Tibial artery (tissue), 4 donors: ENCODE data around the gene CCDC127.
"Not testable (repeated sequence)": the region's sequence is repeated elsewhere in the genome, so short reads cannot be mapped to it uniquely, and the experiment has no call there.

ENCODE experiments used
- DNase-seq, 2 donors: peaks; one replicate each; pipeline ENCODE4 v3.0.0-alpha.2; 2019
- H3K27ac ChIP-seq, 2 donors: fragments of 200-600 bp; sonication (generic) in 1 of 2; 1 replicate in 1 of 2; 2 replicates in 1 of 2; pipeline ENCODE4 v1.5.1; 2018 to 2019; ENCODE audit warnings: mild to moderate bottlenecking in 1 of 2
- H3K27me3 ChIP-seq, 2 donors: fragments of 200-600 bp; sonication (generic) in 1 of 2; one replicate each; pipeline versions ENCODE4 v1.5.1 to v1.6.0; 2016 to 2019
- H3K36me3 ChIP-seq, 3 donors: fragments of 200-600 bp; sonication (generic) in 2 of 3; one replicate each; pipeline ENCODE4 v1.5.1; 2016 to 2019; ENCODE audit warnings: mild to moderate bottlenecking in 2 of 3
- H3K4me1 ChIP-seq, 4 donors: fragments of 200-600 bp; sonication (generic) in 2 of 4; 1 replicate in 3 of 4; 2 replicates in 1 of 4; pipeline ENCODE4 v1.5.1; 2016 to 2019
- H3K4me3 ChIP-seq, 2 donors: fragments of 200-600 bp; sonication (generic) in 1 of 2; 1 replicate in 1 of 2; 2 replicates in 1 of 2; pipeline ENCODE4 v1.5.1; 2018 to 2019; ENCODE audit warnings: mild to moderate bottlenecking in 2 of 2
- H3K9me3 ChIP-seq, 3 donors: fragments of 200-600 bp; sonication (generic) in 1 of 3; one replicate each; pipeline ENCODE4 v1.5.1; 2016 to 2019
- CTCF ChIP-seq, 2 experiments: fragments of 200-600 bp in 1 of 2; fragments of 450-650 bp in 1 of 2; IDR thresholded peaks; one replicate each; pipeline ENCODE4 v1.5.1; 2017 to 2019; ENCODE audit warnings: antibody characterized with exemption in 2 of 2, mild to moderate bottlenecking in 1 of 2, moderate library complexity in 1 of 2
- intact Hi-C: fragments of 100-400 bp; cut with DNase I; formaldehyde crosslinking; loops from one replicate; pipeline ENCODE4 v1.15.0; 2023; ENCODE audit warnings: low total_unique reads

Gene CCDC127

GRCh38 chr5:217494-218456, at the start of gene CCDC127, which contains the start of gene SDHA:
TSS of gene CCDC127 (minus strand) at chr5:218153. CDS start at chr5:216849, 1,304 bp downstream.
TSS of gene SDHA (plus strand) at chr5:218320. CDS start at chr5:218356, 36 bp downstream.
- H3K27ac ChIP-seq, result peak within 1 kb of the TSS; percentile 78 to 86
- DNase-seq, result peak; percentile 95 to 98
- H3K9me3 ChIP-seq, H3K27me3 ChIP-seq: not testable (repeated sequence)
- peak within 1 kb of the TSS; percentile 73 to 95 for H3K4me3 ChIP-seq
- peaks cover 0 to 47% (median 18%) of the 10 kb centered on the region in 4 donors for H3K4me1 ChIP-seq
- peaks cover 0 to 13% (median 6%) of the 10 kb centered on the region in 3 donors for H3K36me3 ChIP-seq
- intact Hi-C loops, result loop anchor here (2.0 to 5.0 kb wide), 2 partner anchors 29 to 55 kb away; partner anchors contain the start of gene PDCD6
- peak; percentile 7 to 18 for TF ChIP-seq CTCF (IDR thresholded peaks at IDR 0.05)

- no peak overlapping the region for H3K27ac ChIP-seq
- H3K36me3 ChIP-seq, result peaks cover 8 to 20% (median 11%) of the 10 kb centered on the region in 3 donors
- H3K27me3 ChIP-seq, result no peaks in the 10 kb centered on the region
- TF ChIP-seq CTCF (IDR thresholded peaks at IDR 0.05), result no peak
- H3K9me3 ChIP-seq, result no peaks in the 10 kb centered on the region
- H3K4me1 ChIP-seq, result peaks cover 0 to 31% (median 10%) of the 10 kb centered on the region in 4 donors
- DNase-seq, result no peak
- no peak overlapping the region for H3K4me3 ChIP-seq
- intact Hi-C loops, result no loop called here
Measured at GRCh38 chr5:267716-268115, 49.8 kb upstream of the CCDC127 start.

GRCh38 chr5:266311-267026, 48.5 kb upstream of the CCDC127 start:
- H3K4me3 ChIP-seq, H3K9me3 ChIP-seq, intact Hi-C loops, H3K27me3 ChIP-seq, DNase-seq, H3K27ac ChIP-seq: not testable (repeated sequence)
- peaks cover 0 to 30% (median 8%) of the 10 kb centered on the region in 4 donors for H3K4me1 ChIP-seq
- peaks cover 8 to 21% (median 12%) of the 10 kb centered on the region in 3 donors for H3K36me3 ChIP-seq

GRCh38 chr5:264338-264737, 46.4 kb upstream of the CCDC127 start:
- Histone ChIP-seq H3K4me3 (no peak overlapping the region), H3K36me3 (peaks cover 8 to 25% (median 16%) of the 10 kb centered on the region in 3 donors), H3K27me3 (no peaks in the 10 kb centered on the region), H3K9me3 (no peaks in the 10 kb centered on the region), H3K27ac (peak overlapping the region in 1 of 2 donors; percentile 62), H3K4me1 (peaks cover 0 to 24% (median 4%) of the 10 kb centered on the region in 4 donors)
- intact Hi-C loops, result loop anchor here (5.0 kb wide), 1 partner anchor 1303 kb away; no protein-coding TSS in a partner anchor
- DNase-seq, result no peak
- TF ChIP-seq CTCF (IDR thresholded peaks at IDR 0.05), result no peak

- not testable (repeated sequence) for DNase-seq, H3K9me3 ChIP-seq, H3K4me3 ChIP-seq, H3K27me3 ChIP-seq
- peaks cover 0 to 24% (median 4%) of the 10 kb centered on the region in 4 donors for H3K4me1 ChIP-seq
- peaks cover 8 to 33% (median 19%) of the 10 kb centered on the region in 3 donors for H3K36me3 ChIP-seq
- intact Hi-C loops, result loop anchor here (5.0 kb wide), 1 partner anchor 1304 kb away; no protein-coding TSS in a partner anchor
- peak overlapping the region in 1 of 2 donors; percentile 62 for H3K27ac ChIP-seq
Measured at GRCh38 chr5:263275-263974, 45.5 kb upstream of the CCDC127 start.

GRCh38 chr5:257148-257547, 39.2 kb upstream of the CCDC127 start:
- H3K36me3 ChIP-seq, result peaks cover 31 to 70% (median 54%) of the 10 kb centered on the region in 3 donors
- no peaks in the 10 kb centered on the region for H3K27me3 ChIP-seq

GRCh38 chr5:256347-256746, 38.4 kb upstream of the CCDC127 start:
- not testable (repeated sequence) for H3K27ac ChIP-seq, H3K9me3 ChIP-seq
- peaks cover 37 to 77% (median 59%) of the 10 kb centered on the region in 3 donors for H3K36me3 ChIP-seq

More at GRCh38 chr5:257148-257547, 39.2 kb upstream of the CCDC127 start:
- H3K9me3 ChIP-seq, result no peaks in the 10 kb centered on the region
- intact Hi-C loops, result no loop called here
- DNase-seq, result no peak
- no peak for TF ChIP-seq CTCF (IDR thresholded peaks at IDR 0.05)
- H3K4me1 ChIP-seq, result no peaks in the 10 kb centered on the region
- no peak overlapping the region for H3K27ac ChIP-seq
- H3K4me3 ChIP-seq, result no peak overlapping the region

GRCh38 chr5:255116-255515, 37.2 kb upstream of the CCDC127 start:
- H3K4me3 ChIP-seq, H3K27ac ChIP-seq, H3K27me3 ChIP-seq, H3K4me1 ChIP-seq, intact Hi-C loops, H3K9me3 ChIP-seq, DNase-seq: not testable (repeated sequence)
- peaks cover 46 to 86% (median 63%) of the 10 kb centered on the region in 3 donors for H3K36me3 ChIP-seq

More at GRCh38 chr5:256347-256746, 38.4 kb upstream of the CCDC127 start:
- H3K4me3 ChIP-seq, H3K4me1 ChIP-seq, intact Hi-C loops, H3K27me3 ChIP-seq, DNase-seq: not testable (repeated sequence)
